Activated CD8-positive, alpha-beta memory T cell treated with anti-CD3 and anti-CD28 coated beads for 48 hours (primary cell): ENCODE data around the gene TUBB6.

ENCODE experiments used
- DNase-seq, 3 experiments: peaks; one replicate each; pipeline ENCODE4 v3.0.0-alpha.2; 2020; ENCODE audit warnings: low read depth in 2 of 3, low spot score in 2 of 3

Gene TUBB6

DNA sequence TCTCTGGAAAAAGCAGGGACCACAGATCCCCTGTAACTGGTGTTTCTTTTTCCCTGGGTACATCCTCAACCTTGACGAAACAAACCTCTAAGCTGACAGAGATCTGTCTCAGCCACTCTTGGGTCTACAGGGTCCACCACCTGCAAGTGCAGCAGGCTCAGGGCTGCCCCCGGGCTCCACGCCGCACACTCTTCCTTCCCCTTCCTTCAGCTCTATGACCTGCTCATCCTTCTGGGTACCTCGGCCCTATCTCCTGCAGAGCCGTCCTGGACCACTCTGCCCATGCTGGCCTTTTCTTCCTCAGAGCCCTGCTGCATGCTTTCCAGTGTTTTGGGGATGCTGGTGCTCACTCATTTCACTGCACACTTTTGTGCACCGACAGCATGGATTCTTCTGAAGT is 27.5 kb downstream of the TUBB6 start:
- DNase-seq = no peak

DNA sequence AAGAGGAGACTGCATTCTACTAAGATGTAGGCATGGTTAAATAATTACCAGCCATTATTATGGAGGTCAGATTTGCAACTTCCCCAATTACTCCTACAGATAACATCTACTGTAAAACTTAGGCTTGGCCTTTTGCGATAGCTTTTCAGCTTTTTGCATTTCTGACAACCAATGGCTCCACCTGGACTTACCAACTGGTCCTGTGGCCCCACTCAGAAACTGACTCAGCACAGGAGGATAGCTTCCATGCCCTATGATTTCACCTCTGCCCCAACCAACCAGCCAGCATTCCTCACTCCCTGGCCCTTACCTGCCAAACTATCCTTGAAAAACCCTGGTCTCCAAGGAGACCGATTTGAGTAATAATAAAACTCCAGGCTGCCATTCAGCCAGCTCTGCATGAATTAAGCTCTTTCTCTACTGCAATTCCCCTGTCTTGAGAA is 28.2 kb downstream of the TUBB6 start:
- no peak for DNase-seq

DNA sequence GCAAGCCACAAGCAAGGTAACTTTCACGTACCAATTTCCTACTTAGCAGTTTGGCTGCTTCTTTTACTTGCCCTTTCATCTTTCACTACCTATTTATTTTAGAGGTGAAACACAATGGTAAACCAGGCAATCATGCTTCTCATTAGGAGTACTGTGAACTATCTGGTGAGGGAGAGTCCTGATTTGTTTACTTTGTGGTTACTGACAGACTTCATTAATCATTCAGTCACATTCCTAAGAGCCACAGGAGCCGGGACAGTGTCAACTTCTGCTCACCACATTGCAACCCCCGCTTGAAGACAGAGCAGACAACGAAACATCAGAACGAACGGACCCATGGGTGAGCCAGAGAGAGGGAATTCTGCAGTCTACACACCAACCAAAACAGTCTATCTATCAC is 28.8 kb downstream of the TUBB6 start:
- no peak for DNase-seq

DNA sequence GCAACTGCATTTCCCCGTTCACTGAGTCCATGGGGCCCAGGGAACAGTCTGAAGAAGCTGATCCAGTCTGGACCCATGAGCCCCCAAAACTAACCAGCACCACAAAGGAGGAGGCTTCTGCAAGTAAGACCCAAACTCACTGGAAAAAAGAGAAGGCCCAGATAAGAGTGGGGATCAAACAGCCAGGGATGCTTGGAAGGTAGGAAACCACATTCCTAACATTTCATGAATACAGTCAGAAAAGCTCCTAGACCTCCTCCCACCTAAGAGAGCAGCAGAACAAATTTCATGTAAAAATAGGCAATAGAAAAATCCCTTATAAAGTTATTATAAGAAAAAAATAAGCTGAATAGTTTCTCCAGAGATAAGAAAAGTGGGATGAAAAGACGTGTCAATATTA is 30.3 kb downstream of the TUBB6 start:
- DNase-seq = no peak

DNA sequence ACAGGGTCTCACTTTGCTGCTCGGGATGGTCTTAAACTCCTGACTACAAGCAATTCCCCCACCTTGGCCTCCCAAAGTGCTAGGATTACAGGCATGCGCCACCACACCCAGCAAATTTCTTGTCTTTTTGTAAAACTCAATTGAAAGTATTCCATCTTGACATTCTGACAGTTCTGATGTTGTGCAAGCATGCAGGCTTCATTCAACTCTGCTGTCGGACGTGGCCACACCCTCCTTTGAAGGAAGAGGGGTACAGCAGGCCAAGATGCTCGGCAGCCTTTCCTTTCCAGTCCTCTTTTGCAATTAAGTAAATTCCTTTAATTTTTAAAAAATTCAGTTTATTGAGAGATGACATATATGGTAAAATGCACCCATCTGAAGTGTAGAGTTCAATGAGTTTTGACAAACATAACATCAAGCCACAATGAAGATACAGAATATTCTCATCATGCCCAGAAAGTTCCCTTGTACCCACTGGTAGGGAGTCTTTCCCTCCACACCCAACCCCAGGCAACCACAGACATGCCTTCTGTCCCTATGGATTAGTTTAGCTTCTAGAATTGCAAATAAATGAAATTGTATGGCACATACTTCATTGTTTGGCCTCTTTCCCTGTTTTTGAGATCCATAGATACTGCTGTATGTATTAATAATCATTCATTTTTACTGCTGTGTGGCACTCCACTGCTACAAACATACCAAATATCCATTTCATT is 33.1 kb downstream of the TUBB6 start:
- DNase-seq = no peak

DNA sequence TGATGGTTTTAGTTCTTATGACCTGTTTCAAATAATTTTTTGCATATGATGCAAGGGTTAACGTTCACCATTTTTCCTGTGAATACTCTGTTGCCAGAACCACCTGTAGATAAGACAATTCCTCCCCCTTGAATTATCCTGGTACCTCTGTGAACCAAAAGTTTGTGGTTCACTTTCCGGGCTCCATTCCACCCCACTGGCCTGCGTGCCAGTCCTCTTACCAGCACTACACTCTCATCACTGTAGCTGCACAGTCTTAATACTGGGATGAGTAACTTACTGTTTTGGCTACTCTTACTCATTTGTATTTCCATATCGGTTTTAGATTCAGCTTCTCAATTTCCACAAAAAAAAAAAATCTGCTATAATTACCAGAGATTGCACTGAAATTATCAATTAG is 34.6 kb downstream of the TUBB6 start:
- DNase-seq = no peak

DNA sequence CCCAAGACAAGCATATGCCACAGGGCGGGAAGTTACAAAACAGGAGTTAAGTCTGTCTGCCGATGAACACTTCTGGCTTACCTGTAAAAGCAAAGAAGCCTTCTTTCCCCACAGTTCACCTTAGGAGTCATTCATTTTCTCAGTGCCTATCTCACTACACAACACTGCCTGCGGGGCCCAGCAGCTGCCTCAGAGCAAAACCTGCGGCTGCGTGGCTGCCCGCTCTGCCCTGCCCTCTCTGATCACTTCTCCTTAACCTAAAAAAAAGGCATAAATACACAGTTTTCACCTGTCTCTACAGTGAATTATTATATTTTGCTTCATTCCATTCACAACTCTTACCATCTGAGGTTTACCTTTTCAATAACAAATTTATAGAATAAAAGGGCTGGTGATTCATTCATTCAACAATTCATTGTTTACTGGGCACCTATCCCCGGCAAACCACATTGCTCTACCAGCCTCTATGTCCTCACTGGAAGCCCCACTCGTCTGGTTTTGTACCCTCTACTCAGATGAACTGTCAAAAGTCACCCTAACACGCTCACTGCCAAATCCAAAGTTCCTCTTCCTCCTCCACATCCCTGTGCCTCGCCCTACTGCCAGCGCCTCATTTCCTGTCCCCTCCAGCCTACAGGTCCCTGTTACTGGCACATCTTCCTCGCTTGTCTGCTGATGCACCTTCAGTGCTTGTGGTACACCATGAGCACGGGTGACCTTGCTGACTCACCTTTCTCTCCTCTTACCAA is 37.6 kb downstream of the TUBB6 start:
- DNase-seq = no peak

DNA sequence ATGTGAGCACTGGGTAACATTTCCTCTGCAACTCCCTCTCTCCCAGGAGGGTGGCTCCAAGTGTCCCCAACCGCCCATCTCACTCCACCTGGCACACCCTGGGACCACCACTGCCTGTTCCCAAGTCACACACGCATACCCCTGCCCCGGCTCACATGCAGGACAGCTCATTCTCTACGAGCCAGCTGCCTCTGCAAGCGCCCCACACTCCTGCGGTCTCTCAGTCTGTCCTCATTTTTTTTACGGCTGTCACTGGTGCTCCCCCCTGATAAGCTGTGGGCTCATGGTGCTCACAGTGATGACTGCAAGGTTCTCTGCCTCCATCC is 38.2 kb downstream of the TUBB6 start:
- DNase-seq = no peak

DNA sequence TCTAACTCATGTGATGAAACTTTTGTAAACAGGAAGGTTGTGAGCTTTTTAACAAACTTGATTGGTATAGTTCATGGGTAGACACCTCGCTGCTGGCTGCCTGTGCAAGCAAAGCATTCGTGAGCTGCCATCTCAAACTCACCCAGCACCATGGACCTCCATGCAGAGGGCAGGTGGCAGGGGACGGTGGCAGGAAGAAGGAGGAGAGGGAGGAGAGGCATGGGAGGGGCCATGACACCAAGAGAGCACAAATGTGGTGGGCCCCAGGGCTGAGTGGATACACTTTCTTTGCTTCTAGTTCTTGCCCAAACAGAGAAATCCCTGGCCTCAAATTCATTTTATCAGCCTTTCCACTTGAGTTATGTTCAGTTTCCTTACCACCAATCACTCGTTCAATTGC is 39.9 kb downstream of the TUBB6 start:
- DNase-seq = no peak

DNA sequence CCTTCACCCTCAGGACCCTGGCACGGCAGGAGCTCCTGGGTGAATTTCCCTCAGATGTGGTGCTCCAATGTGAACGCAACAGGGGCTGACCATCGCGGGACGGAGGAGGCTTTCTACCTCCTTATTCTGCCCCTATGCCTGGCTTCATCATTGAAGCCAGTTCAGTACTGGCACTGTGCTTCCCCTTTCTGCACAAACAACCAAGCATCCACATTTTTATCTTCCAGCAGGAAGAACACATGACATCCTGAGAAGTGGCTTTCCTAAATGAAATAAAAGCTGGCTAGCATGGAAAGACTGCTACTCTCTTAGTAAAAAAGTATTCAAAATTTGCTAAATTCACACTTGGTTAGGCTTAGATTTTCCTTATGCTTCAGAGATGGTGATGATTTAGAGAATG is 44.1 kb downstream of the TUBB6 start:
- no peak for DNase-seq

DNA sequence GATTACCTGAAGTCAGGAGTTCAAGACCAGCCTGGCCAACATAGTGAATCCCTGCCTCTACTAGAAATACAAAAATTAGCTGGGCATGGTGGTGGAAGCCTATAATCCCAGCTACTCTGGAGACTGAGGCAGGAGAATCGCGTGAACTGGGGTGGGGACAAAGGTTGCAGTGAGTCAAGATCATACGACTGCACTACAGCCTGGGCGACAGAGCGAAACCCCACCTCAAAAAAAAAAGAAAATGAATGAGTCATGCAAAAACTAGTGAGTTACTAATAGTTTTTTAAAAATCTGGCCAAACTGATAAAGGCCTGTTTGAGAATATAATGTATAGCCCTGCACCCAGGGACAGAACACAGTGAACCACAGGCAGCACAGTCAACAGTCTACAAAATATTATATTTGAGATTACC is 51.5 kb downstream of the TUBB6 start:
- no peak for DNase-seq

DNA sequence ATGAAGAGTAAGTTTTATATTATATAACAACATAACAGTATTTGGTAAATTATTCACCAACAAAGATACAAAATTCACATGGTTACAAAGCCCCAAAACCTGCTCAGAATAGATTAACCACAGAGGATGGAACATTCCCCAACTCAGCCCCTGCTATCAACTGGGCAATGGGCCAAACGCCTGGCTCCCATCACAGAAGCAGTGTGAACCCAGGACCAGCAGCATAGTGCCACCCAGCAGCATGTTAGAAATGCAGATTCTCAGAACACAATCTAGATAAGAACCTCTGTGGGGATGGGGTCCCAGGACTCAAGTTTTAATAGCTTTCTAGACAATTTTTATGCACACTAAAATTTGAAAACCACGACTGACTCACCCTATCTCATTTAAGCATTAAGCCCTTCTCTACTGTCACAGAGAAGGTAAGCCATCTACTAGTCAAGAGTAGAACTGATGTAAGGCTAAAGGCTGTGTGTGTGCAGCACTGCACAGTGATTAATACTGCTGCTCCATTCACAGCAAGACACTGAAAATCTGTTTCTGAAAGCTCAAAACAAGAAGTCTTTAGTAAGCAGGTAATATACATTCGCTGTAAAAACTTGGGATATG is 53.8 kb downstream of the TUBB6 start:
- DNase-seq = no peak

DNA sequence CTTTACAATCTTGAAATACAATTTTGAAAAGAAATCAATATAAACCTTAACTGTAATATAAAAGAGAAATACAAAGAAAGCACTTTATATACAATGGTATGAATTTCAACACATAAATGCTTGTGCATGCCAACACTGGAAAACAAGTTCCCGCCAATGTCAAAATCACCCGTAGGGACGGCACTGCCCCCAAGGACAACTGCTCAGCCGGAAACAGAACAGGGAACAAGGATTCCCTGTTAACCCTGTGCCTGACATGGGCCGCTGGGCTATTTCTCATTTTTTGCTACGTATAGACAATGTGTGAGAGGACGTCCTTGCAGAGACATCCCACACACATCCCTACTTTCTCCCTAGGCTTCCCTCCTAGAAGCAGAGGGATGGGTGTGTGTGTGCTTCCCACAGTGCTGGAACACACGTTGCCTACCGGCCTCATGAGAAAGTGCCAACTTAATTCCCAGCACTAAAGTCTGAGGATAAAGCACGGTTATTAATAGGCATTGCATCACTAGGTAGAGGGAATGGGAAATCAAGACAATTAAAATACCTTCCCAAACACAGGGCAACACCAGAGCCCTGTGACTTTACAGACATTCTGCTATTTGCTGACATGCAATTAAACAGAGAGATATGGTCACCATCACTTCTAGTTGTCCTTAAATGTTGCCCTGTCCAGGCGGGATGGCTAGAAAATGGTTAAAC is 54.6 kb downstream of the TUBB6 start:
- DNase-seq = no peak

DNA sequence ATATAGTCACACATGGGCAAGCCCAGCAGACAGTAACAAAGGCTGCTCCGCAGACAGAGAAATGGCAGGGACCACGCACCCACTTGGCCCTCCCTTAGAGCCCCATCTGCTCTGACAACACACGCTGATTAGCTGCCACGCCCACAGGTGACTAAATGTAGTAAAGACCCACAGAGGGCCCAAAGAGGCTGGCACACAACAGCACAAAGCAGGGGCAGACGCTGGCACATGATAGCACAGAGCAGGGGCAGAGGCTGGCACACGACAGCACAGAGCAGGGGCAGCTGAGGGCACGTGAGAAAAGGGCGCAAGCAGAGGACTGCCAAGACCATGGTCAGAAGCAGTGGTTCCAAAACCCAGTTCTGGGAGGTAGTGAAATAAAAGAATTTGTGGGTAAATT is 58.3 kb downstream of the TUBB6 start:
- no peak for DNase-seq

DNA sequence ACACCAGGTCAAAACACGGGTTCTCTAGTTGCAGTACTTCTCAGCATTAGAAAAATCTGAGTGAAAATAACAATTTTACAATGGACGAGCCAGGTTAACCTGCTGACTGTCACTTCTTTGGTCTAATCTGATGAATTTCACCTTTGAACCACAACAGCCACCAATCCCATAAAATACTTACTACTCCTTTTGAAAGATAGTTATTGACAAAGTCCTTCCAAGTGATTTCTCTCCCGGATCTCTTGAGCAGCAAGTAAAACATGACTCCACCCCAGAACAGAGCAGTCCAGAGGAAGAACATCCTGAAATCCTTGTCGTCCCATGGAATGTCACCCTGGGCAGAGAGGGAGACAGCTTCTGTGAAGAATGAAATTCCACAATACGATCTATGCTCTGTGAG is 58.7 kb downstream of the TUBB6 start:
- DNase-seq = no peak

DNA sequence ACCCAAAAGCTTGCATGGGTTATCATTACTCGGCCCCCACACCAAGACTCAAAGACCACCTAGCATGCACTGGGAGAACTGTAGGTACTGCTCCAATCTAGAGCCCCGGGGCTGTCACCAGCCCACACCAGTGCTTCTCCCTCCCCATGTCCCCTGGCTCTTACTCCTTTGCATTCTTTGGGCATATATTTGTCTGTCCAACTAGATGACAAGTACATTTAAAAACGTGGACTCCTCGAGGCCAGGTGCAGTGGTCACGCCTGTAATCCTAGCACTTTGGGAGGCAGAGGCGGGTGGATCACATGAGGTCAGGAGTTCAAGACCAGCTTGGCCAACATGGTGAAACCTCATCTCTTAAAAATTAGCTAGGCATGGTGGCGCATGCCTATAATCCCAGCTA is 61.2 kb downstream of the TUBB6 start:
- no peak for DNase-seq

DNA sequence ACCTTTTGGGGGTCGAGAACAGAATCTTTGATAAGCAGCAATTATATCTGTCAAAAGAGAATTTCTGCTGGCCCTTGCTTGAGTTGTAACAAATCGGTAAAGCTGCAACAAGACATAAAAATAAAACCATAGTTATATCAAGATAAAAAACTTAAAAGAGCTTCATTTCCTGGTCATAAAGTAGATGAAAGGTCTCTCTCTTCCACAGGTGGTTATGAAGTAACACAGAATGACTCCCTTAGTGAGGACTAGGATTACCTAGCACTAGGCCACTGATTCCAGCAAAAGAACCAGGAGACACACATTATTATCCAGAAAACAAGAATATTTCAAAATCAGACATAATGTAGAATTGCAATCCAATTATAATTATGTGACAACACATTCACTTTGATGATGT is 63.5 kb downstream of the TUBB6 start:
- no peak for DNase-seq

DNA sequence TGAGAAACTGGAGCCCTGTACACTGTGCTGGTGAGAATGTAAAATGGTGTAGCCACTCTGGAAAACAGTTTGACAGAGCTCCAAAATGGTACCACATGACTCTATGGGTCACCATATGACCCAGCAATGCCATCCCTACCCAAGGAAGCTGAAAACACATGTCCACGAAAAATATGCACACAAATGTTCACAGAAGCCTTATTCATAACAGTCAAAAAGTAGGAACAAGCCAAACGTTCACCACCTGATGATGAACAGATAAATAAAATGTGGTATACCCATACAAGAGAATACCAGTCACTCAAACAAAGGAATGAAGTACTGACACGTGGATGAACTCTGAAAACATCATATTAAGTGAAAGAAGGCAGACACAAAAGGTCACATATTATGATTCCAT is 64.4 kb downstream of the TUBB6 start:
- no peak for DNase-seq

DNA sequence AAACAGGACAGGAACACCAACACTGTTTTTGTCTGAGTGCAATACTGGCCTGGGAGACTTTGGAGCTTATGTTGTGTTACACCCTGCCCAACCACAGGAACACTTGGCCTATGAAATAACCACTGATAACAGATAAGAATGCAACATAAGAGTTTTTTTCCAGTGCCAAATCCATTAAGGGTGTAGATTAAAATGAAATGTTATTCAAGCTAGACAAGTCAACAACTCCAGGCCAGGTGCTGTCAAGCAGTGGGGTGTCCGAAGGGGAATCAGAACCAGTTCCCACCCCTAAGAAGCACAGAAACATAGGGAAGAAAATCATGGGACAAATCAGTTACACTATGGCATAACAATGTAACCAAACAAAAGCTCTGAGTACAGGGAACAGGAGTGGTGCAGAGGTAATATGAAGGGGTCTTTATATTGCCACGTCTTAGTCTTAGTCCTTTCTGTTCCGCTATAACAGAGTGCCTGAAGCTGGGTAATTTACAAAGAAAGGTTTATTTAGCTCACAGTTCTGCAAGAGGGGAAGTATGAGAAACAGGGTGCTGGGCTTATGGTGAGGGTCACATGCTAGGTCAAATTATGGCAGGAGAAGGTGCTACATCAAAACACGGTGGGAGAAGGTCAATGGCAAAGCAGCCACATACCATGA is 65.2 kb downstream of the TUBB6 start:
- DNase-seq = no peak

DNA sequence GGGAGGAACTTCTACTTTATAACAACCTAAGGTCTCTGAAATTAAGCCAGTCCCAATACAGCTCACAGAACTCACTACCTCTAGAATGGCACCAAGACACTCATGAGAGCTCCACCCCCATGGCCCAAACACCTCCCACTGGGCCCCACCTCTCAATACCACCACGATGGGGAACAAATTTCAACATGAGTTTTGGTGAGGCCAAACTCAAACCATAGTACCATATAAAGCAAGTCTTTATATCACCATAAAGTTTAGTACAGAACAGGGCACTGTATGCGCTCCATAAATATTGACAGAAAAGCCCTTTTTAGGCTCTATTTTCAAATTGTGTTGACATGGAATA is 65.7 kb downstream of the TUBB6 start:
- no peak for DNase-seq

DNA sequence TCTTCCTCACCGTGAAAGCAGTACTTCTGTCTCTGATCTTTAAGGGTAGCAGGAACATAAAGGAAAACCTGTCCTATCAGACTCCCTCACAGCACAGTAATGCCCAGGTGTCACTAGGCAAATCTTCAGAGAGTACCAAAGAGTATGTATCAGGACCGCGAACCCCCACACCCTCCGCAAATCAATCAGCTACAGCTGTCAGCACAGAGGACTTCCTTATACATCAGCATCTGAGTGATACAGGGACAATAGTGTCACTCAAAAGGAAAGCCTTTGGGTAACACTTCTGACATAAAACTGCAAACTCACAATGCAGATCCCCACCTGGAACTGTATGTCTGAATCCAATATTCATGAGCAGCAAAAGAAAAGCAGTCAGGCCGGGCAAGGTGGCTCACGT is 66.4 kb downstream of the TUBB6 start:
- no peak for DNase-seq
